Measurements from ENCODE around the gene PRKAA1.

PRKAA1 gene

GRCh38 chr5:40832345-40832744 lies 34.2 kb upstream of the PRKAA1 start:
- H3K9ac ChIP-seq (ENCODE audit: low read depth, low read length) = no peak overlapping the region
- no peak overlapping the region for H3K27ac ChIP-seq (ENCODE audit: low read length)
- H2AFZ ChIP-seq (ENCODE audit: low read depth, low read length) = no peak overlapping the region
- H3K36me3 ChIP-seq (ENCODE audit: insufficient read depth, low read length) = peaks cover 65% of the 10 kb centered on the region
- no peaks in the 10 kb centered on the region for H3K9me3 ChIP-seq (ENCODE audit: insufficient read depth, low read length, severe bottlenecking)
- H3K79me2 ChIP-seq (ENCODE audit: insufficient read depth, low read length) = peaks cover 39% of the 10 kb centered on the region
- H4K20me1 ChIP-seq (ENCODE audit: insufficient read depth, low read length) = peaks cover 15% of the 10 kb centered on the region; the same call in 1 of the 2 replicates
- H3K4me2 ChIP-seq (ENCODE audit: insufficient read depth, low read length) = 0 out of 2 replicates have a peak overlapping the region, but pooled peaks have one; percentile 8
- H3K27me3 ChIP-seq (ENCODE audit: insufficient read depth, low read length, poor library complexity) = no peaks in the 10 kb centered on the region
- ATAC-seq (ENCODE audit: insufficient read depth, low read depth) = no peak
- H3K4me1 ChIP-seq (ENCODE audit: insufficient read depth, low read length) = peaks cover 26% of the 10 kb centered on the region
- DNase-seq = no peak
- TF ChIP-seq, protein P1, sequence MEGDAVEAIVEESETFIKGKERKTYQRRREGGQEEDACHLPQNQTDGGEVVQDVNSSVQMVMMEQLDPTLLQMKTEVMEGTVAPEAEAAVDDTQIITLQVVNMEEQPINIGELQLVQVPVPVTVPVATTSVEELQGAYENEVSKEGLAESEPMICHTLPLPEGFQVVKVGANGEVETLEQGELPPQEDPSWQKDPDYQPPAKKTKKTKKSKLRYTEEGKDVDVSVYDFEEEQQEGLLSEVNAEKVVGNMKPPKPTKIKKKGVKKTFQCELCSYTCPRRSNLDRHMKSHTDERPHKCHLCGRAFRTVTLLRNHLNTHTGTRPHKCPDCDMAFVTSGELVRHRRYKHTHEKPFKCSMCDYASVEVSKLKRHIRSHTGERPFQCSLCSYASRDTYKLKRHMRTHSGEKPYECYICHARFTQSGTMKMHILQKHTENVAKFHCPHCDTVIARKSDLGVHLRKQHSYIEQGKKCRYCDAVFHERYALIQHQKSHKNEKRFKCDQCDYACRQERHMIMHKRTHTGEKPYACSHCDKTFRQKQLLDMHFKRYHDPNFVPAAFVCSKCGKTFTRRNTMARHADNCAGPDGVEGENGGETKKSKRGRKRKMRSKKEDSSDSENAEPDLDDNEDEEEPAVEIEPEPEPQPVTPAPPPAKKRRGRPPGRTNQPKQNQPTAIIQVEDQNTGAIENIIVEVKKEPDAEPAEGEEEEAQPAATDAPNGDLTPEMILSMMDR (IDR thresholded peaks at IDR 0.05; ENCODE audit: borderline replicate concordance, extremely low read depth, low read length, poor library complexity, severe bottlenecking) = no peak
- no peak for TF ChIP-seq EZH2 (IDR thresholded peaks at IDR 0.05; ENCODE audit: borderline replicate concordance, low read depth, low read length, severe bottlenecking)
- H3K4me3 ChIP-seq (ENCODE audit: low read depth in 1 of 2, low read length in 2 of 2) = no peak overlapping the region

GRCh38 chr5:40831346-40832210 lies 33.4 kb upstream of the PRKAA1 start:
- Histone ChIP-seq H3K4me1 (ENCODE audit: insufficient read depth, low read length) (peaks cover 26% of the 10 kb centered on the region), H3K9ac (ENCODE audit: low read depth, low read length) (no peak overlapping the region), H3K9me3 (ENCODE audit: insufficient read depth, low read length, severe bottlenecking) (no peaks in the 10 kb centered on the region), H3K27ac (ENCODE audit: low read length) (no peak overlapping the region), H3K4me2 (ENCODE audit: insufficient read depth, low read length) (0 out of 2 replicates have a peak overlapping the region, but pooled peaks have one; percentile 8), H4K20me1 (ENCODE audit: insufficient read depth, low read length) (peaks cover 18% of the 10 kb centered on the region), H3K36me3 (ENCODE audit: insufficient read depth, low read length) (peaks cover 72% of the 10 kb centered on the region), H2AFZ (ENCODE audit: low read depth, low read length) (no peak overlapping the region), H3K79me2 (ENCODE audit: insufficient read depth, low read length) (peaks cover 39% of the 10 kb centered on the region), H3K4me3 (ENCODE audit: low read depth in 1 of 2, low read length in 2 of 2) (no peak overlapping the region), H3K27me3 (ENCODE audit: insufficient read depth, low read length, poor library complexity) (no peaks in the 10 kb centered on the region)
- ATAC-seq (ENCODE audit: insufficient read depth, low read depth) (no peak), DNase-seq (no peak)
- no peak for TF ChIP-seq EZH2 (IDR thresholded peaks at IDR 0.05; ENCODE audit: borderline replicate concordance, low read depth, low read length, severe bottlenecking)
- TF ChIP-seq, protein P1 (IDR thresholded peaks at IDR 0.05; ENCODE audit: borderline replicate concordance, extremely low read depth, low read length, poor library complexity, severe bottlenecking) = no peak

- Histone ChIP-seq H3K4me3 (ENCODE audit: low read depth in 1 of 2, low read length in 2 of 2) (no peak overlapping the region), H2AFZ (ENCODE audit: low read depth, low read length) (no peak overlapping the region), H3K4me1 (ENCODE audit: insufficient read depth, low read length) (peaks cover 18% of the 10 kb centered on the region), H3K9ac (ENCODE audit: low read depth, low read length) (no peak overlapping the region), H3K27me3 (ENCODE audit: insufficient read depth, low read length, poor library complexity) (no peaks in the 10 kb centered on the region), H3K79me2 (ENCODE audit: insufficient read depth, low read length) (peaks cover 39% of the 10 kb centered on the region), H3K27ac (ENCODE audit: low read length) (no peak overlapping the region), H4K20me1 (ENCODE audit: insufficient read depth, low read length) (peaks cover 20% of the 10 kb centered on the region), H3K4me2 (ENCODE audit: insufficient read depth, low read length) (no peak overlapping the region), H3K9me3 (ENCODE audit: insufficient read depth, low read length, severe bottlenecking) (no peaks in the 10 kb centered on the region), H3K36me3 (ENCODE audit: insufficient read depth, low read length) (peaks cover 74% of the 10 kb centered on the region)
- DNase-seq (no peak), ATAC-seq (ENCODE audit: insufficient read depth, low read depth) (no peak)
- TF ChIP-seq EZH2 (IDR thresholded peaks at IDR 0.05; ENCODE audit: borderline replicate concordance, low read depth, low read length, severe bottlenecking) = no peak
- TF ChIP-seq, protein P1 (IDR thresholded peaks at IDR 0.05; ENCODE audit: borderline replicate concordance, extremely low read depth, low read length, poor library complexity, severe bottlenecking) = no peak
These were observed 31.8 kb upstream of the PRKAA1 start for GRCh38 chr5:40829748-40830533.
